Progenitor cell of endocrine pancreas (in vitro differentiated cells): ENCODE results near the gene NUDT12. TPM values are rescaled to one million over a fixed set of nuclear protein-coding genes. Genes with fewer than 3 reads are reported as not detected.

Source experiments
- DNase-seq: peaks from one replicate; pipeline ENCODE4 v3.0.0; 2021; ENCODE audit warnings: low spot score; ENCODE audit not compliant: unreplicated experiment
- H3K27ac Mint-ChIP-seq: 2 replicates; pipeline ENCODE4 v1.8.0; 2021; ENCODE audit warnings: mild to moderate bottlenecking, moderate library complexity, mixed read lengths
- H3K27me3 Mint-ChIP-seq: 2 replicates; pipeline ENCODE4 v1.8.0; 2021; ENCODE audit warnings: mixed read lengths
- H3K36me3 Mint-ChIP-seq: 2 replicates; pipeline ENCODE4 v1.8.0; 2022; ENCODE audit warnings: mixed read lengths; ENCODE audit not compliant: insufficient read depth
- H3K4me1 Mint-ChIP-seq: 2 replicates; pipeline ENCODE4 v1.8.0; 2021; ENCODE audit warnings: low read depth, mixed read lengths
- H3K4me3 Mint-ChIP-seq: 2 replicates; pipeline ENCODE4 v1.8.0; 2021; ENCODE audit warnings: low read depth, mild to moderate bottlenecking, moderate library complexity, mixed read lengths
- H3K9me3 Mint-ChIP-seq: 2 replicates; pipeline ENCODE4 v1.8.0; 2021; ENCODE audit warnings: low read depth, mixed read lengths
- total RNA-seq: library from RNA; stranded (reverse); gene quantifications from 2 replicates; pipeline ENCODE4 v1.2.1, GENCODE V29; 2021
- TF ChIP-seq, protein P1 (sequence below): fragments of 200-600 bp; sonication (generic); IDR thresholded peaks from one replicate; pipeline ENCODE4 v1.5.0; 2021; ENCODE audit warnings: antibody characterized with exemption, mild to moderate bottlenecking; ENCODE audit not compliant: unreplicated experiment

The NUDT12 gene
- total RNA-seq, 1 donor from 2014 or later: 13.0 TPM

DNA sequence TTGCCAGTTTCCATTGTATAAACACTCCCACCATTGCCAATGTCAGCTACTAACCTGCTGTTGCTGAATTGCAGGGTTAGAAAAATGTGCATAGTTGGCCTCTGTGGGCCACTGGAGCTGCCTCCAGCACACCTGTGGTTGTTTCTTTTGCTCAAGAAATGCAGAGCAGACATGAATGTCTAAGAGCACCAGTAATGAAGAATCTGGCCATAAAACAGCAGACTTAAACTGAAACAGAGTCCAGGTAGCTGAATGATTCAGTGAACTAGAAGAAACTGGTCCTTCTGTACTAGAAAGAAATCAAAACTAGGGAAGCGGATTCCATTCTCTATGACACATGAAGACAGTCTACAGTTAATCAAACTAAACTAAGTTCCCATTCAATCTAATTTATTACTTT, 48.2 kb downstream of the NUDT12 start:
- Mint-ChIP-seq H3K9me3 (no peaks in the 10 kb centered on the region), H3K4me1 (peaks cover 17% of the 10 kb centered on the region), H3K4me3 (no peak overlapping the region), H3K27ac (no peak overlapping the region), H3K27me3 (no peaks in the 10 kb centered on the region), H3K36me3 (no peaks in the 10 kb centered on the region)
- no peak for DNase-seq
- TF ChIP-seq, protein P1, sequence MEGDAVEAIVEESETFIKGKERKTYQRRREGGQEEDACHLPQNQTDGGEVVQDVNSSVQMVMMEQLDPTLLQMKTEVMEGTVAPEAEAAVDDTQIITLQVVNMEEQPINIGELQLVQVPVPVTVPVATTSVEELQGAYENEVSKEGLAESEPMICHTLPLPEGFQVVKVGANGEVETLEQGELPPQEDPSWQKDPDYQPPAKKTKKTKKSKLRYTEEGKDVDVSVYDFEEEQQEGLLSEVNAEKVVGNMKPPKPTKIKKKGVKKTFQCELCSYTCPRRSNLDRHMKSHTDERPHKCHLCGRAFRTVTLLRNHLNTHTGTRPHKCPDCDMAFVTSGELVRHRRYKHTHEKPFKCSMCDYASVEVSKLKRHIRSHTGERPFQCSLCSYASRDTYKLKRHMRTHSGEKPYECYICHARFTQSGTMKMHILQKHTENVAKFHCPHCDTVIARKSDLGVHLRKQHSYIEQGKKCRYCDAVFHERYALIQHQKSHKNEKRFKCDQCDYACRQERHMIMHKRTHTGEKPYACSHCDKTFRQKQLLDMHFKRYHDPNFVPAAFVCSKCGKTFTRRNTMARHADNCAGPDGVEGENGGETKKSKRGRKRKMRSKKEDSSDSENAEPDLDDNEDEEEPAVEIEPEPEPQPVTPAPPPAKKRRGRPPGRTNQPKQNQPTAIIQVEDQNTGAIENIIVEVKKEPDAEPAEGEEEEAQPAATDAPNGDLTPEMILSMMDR: no peak

DNA sequence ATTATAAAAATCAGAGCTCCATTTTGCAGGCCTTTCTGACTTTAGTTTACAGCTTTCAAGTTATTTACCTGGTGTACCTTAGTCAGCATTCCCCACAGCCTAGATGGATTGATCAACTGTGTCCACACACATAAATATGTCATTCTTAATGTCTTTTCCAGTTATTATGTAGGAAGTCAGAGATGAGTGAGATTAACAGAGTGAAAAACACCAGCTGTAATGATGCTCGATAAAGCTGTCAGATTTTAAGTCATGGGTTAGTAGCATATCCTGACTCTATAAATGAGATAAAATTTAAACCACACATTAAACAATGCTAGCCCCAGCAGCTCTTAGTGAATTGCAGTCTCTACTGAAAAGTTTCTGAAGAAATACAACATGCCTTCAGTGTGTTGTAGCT, 48.9 kb downstream of the NUDT12 start:
- Mint-ChIP-seq H3K4me3 (no peak overlapping the region), H3K4me1 (peaks cover 17% of the 10 kb centered on the region), H3K27ac (no peak overlapping the region), H3K36me3 (no peaks in the 10 kb centered on the region), H3K27me3 (no peaks in the 10 kb centered on the region), H3K9me3 (no peaks in the 10 kb centered on the region)
- TF ChIP-seq, protein P1: no peak
- no peak for DNase-seq

DNA sequence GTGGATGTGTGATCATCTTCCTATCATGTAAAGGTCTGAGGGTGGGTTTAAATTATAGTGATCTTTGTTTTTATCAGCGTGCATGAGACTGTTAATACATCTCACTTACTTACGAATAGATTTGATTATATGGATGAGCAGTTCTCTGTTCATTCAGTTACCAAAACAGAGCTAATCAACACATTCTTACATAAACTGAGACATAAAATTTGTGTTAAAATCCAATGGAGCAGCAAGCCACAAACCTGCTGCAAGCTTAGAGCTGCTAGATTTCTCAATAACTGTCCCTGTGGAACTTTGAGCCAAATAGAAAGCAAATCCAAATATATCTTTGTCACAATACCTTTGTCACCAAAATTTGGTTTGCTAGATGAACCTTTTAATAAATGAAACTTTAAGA, 50.1 kb downstream of the NUDT12 start:
- no peaks in the 10 kb centered on the region for H3K27me3 Mint-ChIP-seq
- DNase-seq: no peak
- peaks cover 17% of the 10 kb centered on the region for H3K4me1 Mint-ChIP-seq
- no peak overlapping the region for H3K4me3 Mint-ChIP-seq
- H3K36me3 Mint-ChIP-seq: no peaks in the 10 kb centered on the region
- TF ChIP-seq, protein P1: no peak
- H3K27ac Mint-ChIP-seq: no peak overlapping the region
- H3K9me3 Mint-ChIP-seq: no peaks in the 10 kb centered on the region

DNA sequence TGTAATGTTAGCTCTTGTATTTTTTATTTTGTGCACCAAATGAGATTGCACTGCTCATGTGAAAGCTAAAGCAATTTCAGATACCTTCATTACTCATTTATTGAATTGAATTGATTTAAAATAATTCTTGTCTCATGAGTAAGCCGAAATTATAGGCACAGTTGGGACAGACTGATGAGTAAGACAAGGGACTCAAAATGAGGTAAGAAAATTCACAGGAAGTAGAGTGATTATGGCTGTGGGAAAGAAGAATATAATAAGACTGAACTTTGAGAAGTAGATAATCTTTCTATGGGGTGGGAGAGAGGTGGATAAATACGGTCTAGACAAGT, 51.1 kb downstream of the NUDT12 start:
- Mint-ChIP-seq H3K27me3 (no peaks in the 10 kb centered on the region), H3K4me1 (peaks cover 17% of the 10 kb centered on the region), H3K9me3 (peaks cover 6% of the 10 kb centered on the region), H3K36me3 (no peaks in the 10 kb centered on the region), H3K27ac (no peak overlapping the region), H3K4me3 (no peak overlapping the region)
- no peak for DNase-seq
- TF ChIP-seq, protein P1: no peak

DNA sequence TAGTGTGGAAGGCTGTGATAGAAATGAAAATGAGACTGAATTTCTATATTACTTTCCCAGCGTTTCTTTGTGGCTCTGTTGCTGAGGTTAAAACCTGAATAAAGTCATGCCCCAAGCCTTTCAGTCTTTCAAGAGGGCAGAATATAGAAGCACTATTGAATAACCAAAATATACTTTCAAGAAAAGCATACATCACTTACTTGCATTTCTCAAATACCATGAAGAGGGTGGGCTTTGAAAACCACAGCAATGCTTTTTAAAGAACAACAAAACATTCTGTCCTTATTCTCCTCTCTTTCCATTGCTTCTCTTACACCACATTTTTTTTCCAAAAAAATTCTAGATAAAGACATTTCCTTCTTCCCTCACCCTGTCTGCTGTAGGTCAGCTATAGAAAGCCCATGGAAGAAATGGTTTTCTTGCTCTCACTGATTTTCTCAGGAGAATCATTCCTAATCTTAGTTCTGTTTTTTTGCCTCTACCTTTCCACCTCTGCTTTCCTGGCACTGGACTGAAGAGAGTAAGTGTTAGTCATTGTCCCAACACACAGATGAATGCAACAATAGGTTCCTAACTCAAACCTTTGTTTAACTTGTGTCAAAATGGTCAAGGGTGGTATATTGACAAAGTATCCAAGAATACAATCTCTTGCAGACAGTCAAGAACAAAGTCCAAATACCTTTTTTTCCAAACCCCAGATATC, 51.6 kb downstream of the NUDT12 start:
- TF ChIP-seq, protein P1: no peak
- H3K36me3 Mint-ChIP-seq: no peaks in the 10 kb centered on the region
- H3K4me1 Mint-ChIP-seq: peaks cover 17% of the 10 kb centered on the region
- H3K4me3 Mint-ChIP-seq: no peak overlapping the region
- peaks cover 9% of the 10 kb centered on the region for H3K9me3 Mint-ChIP-seq
- DNase-seq: no peak
- H3K27ac Mint-ChIP-seq: peak overlapping the region; percentile 87
- no peaks in the 10 kb centered on the region for H3K27me3 Mint-ChIP-seq
